Measurements from ENCODE around the gene TCF23.

The TCF23 gene

GRCh38 chr2:27160191-27160590 is 11.4 kb downstream of the TCF23 start:
- H3K27ac ChIP-seq: no peak overlapping the region
- no peak for TF ChIP-seq CTCF (conservative IDR thresholded peaks at IDR 0.05)
- no peak for TF ChIP-seq ZFX (IDR thresholded peaks at IDR 0.05)

GRCh38 chr2:27162151-27163121 is 13.6 kb downstream of the TCF23 start:
- TF ChIP-seq ZFX (IDR thresholded peaks at IDR 0.05): no peak
- no peak for TF ChIP-seq CTCF (conservative IDR thresholded peaks at IDR 0.05)
- no peak overlapping the region for H3K27ac ChIP-seq

- H3K27ac ChIP-seq: no peak overlapping the region
- no peak for TF ChIP-seq CTCF (conservative IDR thresholded peaks at IDR 0.05)
- TF ChIP-seq ZFX (IDR thresholded peaks at IDR 0.05): no peak
Measured at GRCh38 chr2:27164960-27165763, 16.4 kb downstream of the TCF23 start.

GRCh38 chr2:27170581-27171337 is 22.0 kb downstream of the TCF23 start:
- H3K27ac ChIP-seq: no peak overlapping the region
- no peak for TF ChIP-seq ZFX (IDR thresholded peaks at IDR 0.05)
- no peak for TF ChIP-seq CTCF (conservative IDR thresholded peaks at IDR 0.05)

GRCh38 chr2:27171351-27171848 is 22.6 kb downstream of the TCF23 start:
- TF ChIP-seq ZFX (IDR thresholded peaks at IDR 0.05) (no peak), CTCF (conservative IDR thresholded peaks at IDR 0.05) (no peak)
- no peak overlapping the region for H3K27ac ChIP-seq

GRCh38 chr2:27174638-27175037 is 25.8 kb downstream of the TCF23 start:
- no peak overlapping the region for H3K27ac ChIP-seq
- TF ChIP-seq CTCF (conservative IDR thresholded peaks at IDR 0.05) (no peak), ZFX (IDR thresholded peaks at IDR 0.05) (no peak)

Measured in C4-2B (cell line).